ENCODE data around the gene CABLES2. TPM values are rescaled to one million over a fixed set of nuclear protein-coding genes. Genes with fewer than 3 reads are reported as not detected.

CABLES2 gene
- total and polyA plus RNA-seq, 9 of the 15 experiments (the other 6 are each of a cell fraction or from before 2014, with no cell fraction given) = 0.46 to 4.2 (median 1.6) TPM

- peak in 1 of 3 experiments; percentile 28; a peak in 1 of 6 replicates for TF ChIP-seq CTCF (IDR thresholded peaks at IDR 0.05 in 2 of 3, conservative IDR thresholded peaks at IDR 0.05 in 1 of 3; ENCODE audit: insufficient read depth in 2 of 3, low read depth in 1 of 3, low read length in 3 of 3)
- TF ChIP-seq ZNF398 (CRISPR knock-in tag; IDR thresholded peaks at IDR 0.05) = no peak
- WGBS (ENCODE audit: insufficient coverage, low coverage, missing lambda C conversion rate) = 33% methylated on average over 15 of the region's 22 CpGs
- ATAC-seq = no peak
- no peak overlapping the region for H2AFZ ChIP-seq (ENCODE audit: low read depth, low read length)
- H3K9me1 ChIP-seq (ENCODE audit: control insufficient read depth, insufficient read depth, low read length) = peaks cover 3% of the 10 kb centered on the region
- no peak overlapping the region for H3K4me3 ChIP-seq
- no peak overlapping the region; a peak in 1 of 4 replicates for H3K9ac ChIP-seq (ENCODE audit: insufficient read depth in 1 of 2, low read depth in 2 of 2, low read length in 2 of 2)
- BruUV-seq (replicated peaks) = no TSS peak
- H3K79me2 ChIP-seq (ENCODE audit: control insufficient read depth, insufficient read depth, low read length) = no peaks in the 10 kb centered on the region
- H4K20me1 ChIP-seq (replicated peaks; ENCODE audit: control insufficient read depth, insufficient read depth, low read length) = 0 out of 2 replicates have a peak, but pooled peaks cover 6% of the 10 kb centered on the region
- H3K4me2 ChIP-seq (ENCODE audit: insufficient read depth, low read length) = no peak overlapping the region
- intact Hi-C loops (cut with micrococcal nuclease) (no loop called here), in situ Hi-C loops (cut with MboI) (loop anchor here (10.0 kb wide), 1 partner anchor 201 kb away; no protein-coding TSS in a partner anchor)
- H3K36me3 ChIP-seq (ENCODE audit: control insufficient read depth, insufficient read depth, low read length) = no peaks in the 10 kb centered on the region
- ChIA-PET POLR2A (interaction anchor here (0.6 to 1.0 kb wide), 3 partner anchors 14 to 17 kb away, joined by 3 read pairs; partner anchors contain the start of gene RBBP8NL), CTCF (ENCODE audit: low intra/inter-chr PET ratio) (no interaction called here)
- H3K9me3 ChIP-seq (replicated peaks; ENCODE audit: control insufficient read depth, insufficient read depth, low read depth, low read length) = no peaks in the 10 kb centered on the region
- no peak for DNase-seq (ENCODE audit: extremely low read depth in 1 of 4, low spot score in 3 of 4)
- FAIRE-seq = no peak
- no peak overlapping the region for H3K27ac ChIP-seq (ENCODE audit: extremely low read depth, low read depth, low read length)
- H3K4me1 ChIP-seq (replicated peaks in 1 of 2; ENCODE audit: control insufficient read depth in 2 of 2, insufficient read depth in 2 of 2, low read length in 2 of 2) = peaks cover 9 to 90% of the 10 kb centered on the region in 2 experiments; a peak in 4 of 5 replicates
- peaks cover 10 to 31% of the 10 kb centered on the region in 2 experiments; a peak in 4 of 5 replicates for H3K27me3 ChIP-seq (ENCODE audit: control insufficient read depth in 2 of 2, insufficient read depth in 2 of 2, low read length in 2 of 2)
Observed at GRCh38 chr20:62413896-62414481, 6.9 kb upstream of the CABLES2 start.

Measured in K562 (cell line).